Body of pancreas (tissue), 4 donors: ENCODE results near the gene ADGRA1.

Source experiments
- CTCF ChIP-seq, 7 experiments: fragments of 450-650 bp in 4 of 7; fragments of 200-600 bp in 3 of 7; sonication (generic) in 3 of 7; IDR thresholded peaks; one replicate each; pipeline ENCODE4 v1.5.1; 2016 to 2019; ENCODE audit warnings: antibody characterized with exemption in 7 of 7
- POLR2A ChIP-seq, 3 donors: fragments of 450-650 bp; IDR thresholded peaks; one replicate each; pipeline ENCODE4 v1.6.1; 2016; ENCODE audit warnings: antibody characterized with exemption in 3 of 3, mild to moderate bottlenecking in 2 of 3

GRCh38 chr10:133039107-133039802 is 48.5 kb upstream of the ADGRA1 start:
- TF ChIP-seq CTCF (IDR thresholded peaks at IDR 0.05), result no peak
- TF ChIP-seq POLR2A (IDR thresholded peaks at IDR 0.05), result no peak
